SK-N-SH (cell line): Measurements from ENCODE around the gene PTER. TPM values are rescaled to one million over a fixed set of nuclear protein-coding genes. Genes with fewer than 3 reads are reported as not detected.

Experiments
- CTCF ChIA-PET: fragments of 300-600, 350-600 bp; formaldehyde crosslinking; extraction: SDS; loops from one replicate; lab custom pipeline; 2021; lab: Yijun Ruan, JAX
- POLR2A ChIA-PET: fragments of 350-600 bp; sonication (Branson Sonifier 250); formaldehyde crosslinking; extraction: SDS; loops from one replicate; lab custom pipeline; 2020; ENCODE audit warnings: antibody characterized with exemption, inconsistent platforms; lab: Yijun Ruan, JAX
- DNase-seq: peaks from one replicate; pipeline ENCODE4 v3.0.0; 2012
- H2AFZ ChIP-seq: fragments of 200-600 bp; sonication (generic); 2 replicates; pipeline ENCODE4 v1.8.1; 2016; ENCODE audit warnings: antibody characterized with exemption, mild to moderate bottlenecking, low read depth
- H3F3A ChIP-seq: fragments of 200-600 bp; sonication (generic); replicated peaks from 2 replicates; pipeline ENCODE3; 2016; ENCODE audit warnings: antibody characterized with exemption, mild to moderate bottlenecking; ENCODE audit not compliant: insufficient read depth
- H3K27ac ChIP-seq, 2 experiments: fragments of 200-500 bp in 1 of 2; fragments of 200-600 bp in 1 of 2; sonication (Bioruptor generic) in 1 of 2; sonication (generic), shearing (Covaris generic) in 1 of 2; 2 replicates each; pipeline versions ENCODE4 v1.5.1 to v1.6.1; 2014 to 2016; ENCODE audit warnings: low read depth in 2 of 2, inconsistent platforms in 1 of 2, low read length in 1 of 2, mild to moderate bottlenecking in 1 of 2, mixed read lengths in 1 of 2
- H3K27me3 ChIP-seq: fragments of 200-600 bp; sonication (generic), shearing (Covaris generic); 2 replicates; pipeline ENCODE4 v1.6.1; 2016; ENCODE audit warnings: mixed run types; ENCODE audit not compliant: insufficient read depth
- H3K36me3 ChIP-seq, 2 experiments: fragments of 200-500 bp in 1 of 2; fragments of 200-600 bp in 1 of 2; sonication (Bioruptor generic) in 1 of 2; sonication (generic) in 1 of 2; replicated peaks in 1 of 2; 2 replicates each; pipeline versions ENCODE3 to v1.5.1; 2014 to 2016; ENCODE audit warnings: low read length in 1 of 2, mild to moderate bottlenecking in 1 of 2; ENCODE audit not compliant: insufficient read depth in 2 of 2, control insufficient read depth in 1 of 2
- H3K4me1 ChIP-seq, 2 experiments: fragments of 200-500 bp in 1 of 2; fragments of 200-600 bp in 1 of 2; sonication (Bioruptor generic) in 1 of 2; sonication (generic), shearing (Covaris generic) in 1 of 2; 2 replicates each; pipeline versions ENCODE4 v1.5.1 to v1.6.1; 2014 to 2016; ENCODE audit warnings: low read depth in 1 of 2, low read length in 1 of 2, mixed run types in 1 of 2; ENCODE audit not compliant: insufficient read depth in 2 of 2, control insufficient read depth in 1 of 2
- H3K4me2 ChIP-seq: fragments of 200-600 bp; sonication (generic), shearing (Covaris generic); 2 replicates; pipeline ENCODE4 v1.6.1; 2017; ENCODE audit warnings: mixed run types
- H3K4me3 ChIP-seq, 2 experiments: fragments of 200-500 bp in 1 of 2; fragments of 200-600 bp in 1 of 2; sonication (Bioruptor generic) in 1 of 2; sonication (generic), shearing (Covaris generic) in 1 of 2; 2 replicates each; pipeline versions ENCODE4 v1.5.1 to v1.8.1; 2014 to 2016; ENCODE audit warnings: low read depth in 2 of 2, inconsistent platforms in 1 of 2, low read length in 1 of 2, mild to moderate bottlenecking in 1 of 2, mixed read lengths in 1 of 2, moderate library complexity in 1 of 2
- H3K79me2 ChIP-seq: fragments of 200-600 bp; sonication (generic); 2 replicates; pipeline ENCODE4 v1.8.1; 2017; ENCODE audit warnings: mild to moderate bottlenecking; ENCODE audit not compliant: insufficient read depth
- H3K9ac ChIP-seq: fragments of 200-600 bp; sonication (generic); 2 replicates; pipeline ENCODE4 v1.6.1; 2017; ENCODE audit warnings: mixed run types
- H3K9me2 ChIP-seq: fragments of 200-600 bp; sonication (generic); 2 replicates; pipeline ENCODE4 v1.6.1; 2017; ENCODE audit warnings: mixed run types
- H3K9me3 ChIP-seq: fragments of 200-600 bp; sonication (generic); 2 replicates; pipeline ENCODE4 v1.6.1; 2017; ENCODE audit warnings: mixed run types, mild to moderate bottlenecking, moderate library complexity
- H4K20me1 ChIP-seq: fragments of 200-600 bp; sonication (generic); 2 replicates; pipeline ENCODE4 v1.6.1; 2017; ENCODE audit warnings: mild to moderate bottlenecking, mixed run types; ENCODE audit not compliant: insufficient read depth
- ELF1 ChIP-seq: IDR thresholded peaks from 2 replicates; pipeline ENCODE4 v1.4.0; 2012
- EP300 ChIP-seq, 2 experiments: IDR thresholded peaks; 2 replicates each; pipeline versions ENCODE4 v1.4.0 to v1.6.1; 2012; ENCODE audit warnings: borderline replicate concordance in 1 of 2, low read depth in 1 of 2, low read length in 1 of 2
- EZH2phosphoT487 ChIP-seq: fragments of 200-600 bp; sonication (generic); IDR thresholded peaks from 2 replicates; pipeline ENCODE4 v1.6.1; 2017; ENCODE audit warnings: low read depth, mixed run types, mild to moderate bottlenecking, antibody characterized with exemption, moderate library complexity, borderline replicate concordance
- FOXJ3 ChIP-seq: sonication (generic); formaldehyde crosslinking; IDR thresholded peaks from 2 replicates; pipeline ENCODE4 v1.5.1; 2020; ENCODE audit warnings: mild to moderate bottlenecking, missing genetic modification reagents
- GABPA ChIP-seq: IDR thresholded peaks from 2 replicates; pipeline ENCODE4 v1.4.0; 2012; ENCODE audit warnings: low read depth, mild to moderate bottlenecking
- GATA2 ChIP-seq: sonication (generic); formaldehyde crosslinking; IDR thresholded peaks from 2 replicates; pipeline ENCODE4 v1.5.0; 2020; ENCODE audit warnings: mild to moderate bottlenecking, missing genetic modification reagents
- JUND ChIP-seq: IDR thresholded peaks from 2 replicates; pipeline ENCODE4 v1.4.0; 2012
- MAX ChIP-seq: IDR thresholded peaks from 2 replicates; pipeline ENCODE4 v1.4.0; 2012; ENCODE audit warnings: low read depth
- MEF2A ChIP-seq: IDR thresholded peaks from 2 replicates; pipeline ENCODE4 v1.4.0; 2012; ENCODE audit warnings: low read depth, borderline replicate concordance
- MXI1 ChIP-seq: IDR thresholded peaks from 2 replicates; pipeline ENCODE4 v1.6.1; 2012; ENCODE audit warnings: mild to moderate bottlenecking, low read depth, low read length, improper control_type of control experiment
- NRF1 ChIP-seq: IDR thresholded peaks from 2 replicates; pipeline ENCODE4 v1.6.1; 2012; ENCODE audit warnings: low read depth, mild to moderate bottlenecking, low read length
- POLR2AphosphoS5 ChIP-seq: IDR thresholded peaks from 2 replicates; pipeline ENCODE4 v1.6.1; 2012; ENCODE audit warnings: low read depth, low read length
- RAD21 ChIP-seq: IDR thresholded peaks from 2 replicates; pipeline ENCODE4 v1.6.1; 2012; ENCODE audit warnings: mild to moderate bottlenecking, low read length
- REST ChIP-seq: IDR thresholded peaks from 2 replicates; pipeline ENCODE4 v1.6.1; 2012; ENCODE audit warnings: mild to moderate bottlenecking, low read depth, low read length, moderate library complexity
- RFX5 ChIP-seq: IDR thresholded peaks from 2 replicates; pipeline ENCODE4 v1.6.1; 2012; ENCODE audit warnings: mild to moderate bottlenecking, improper control_type of control experiment, low read length
- SMC3 ChIP-seq: IDR thresholded peaks from 2 replicates; pipeline ENCODE4 v1.6.1; 2012; ENCODE audit warnings: low read depth, low read length, improper control_type of control experiment
- TCF12 ChIP-seq: IDR thresholded peaks from 2 replicates; pipeline ENCODE4 v1.4.0; 2012
- YY1 ChIP-seq: IDR thresholded peaks from 2 replicates; pipeline ENCODE4 v1.4.0; 2012; ENCODE audit warnings: low read depth, mild to moderate bottlenecking
- ZBTB33 ChIP-seq: IDR thresholded peaks from 2 replicates; pipeline ENCODE4 v1.4.0; 2012; ENCODE audit warnings: low read depth, borderline replicate concordance
- WGBS: methylation state at CpG from one replicate; pipeline ENCODE4 v1.1.6; 2017; ENCODE audit warnings: low lambda C conversion rate; 5-methylcytosine and 5-hydroxymethylcytosine counted together
- polyA plus RNA-seq, 3 experiments: library from polyadenylated mRNA; depleted of rRNA; stranded (reverse); fragments of >200 nt; gene quantifications; 2 replicates each; pipeline ENCODE4 v1.2.3, GENCODE V29; 2012

Gene PTER
- polyA plus RNA-seq, 1 of the 3 experiments (the other 2 are of a cell fraction) = not detected

- no peaks in the 10 kb centered on the region for H3K9me2 ChIP-seq
- no peak overlapping the region for H3K4me3 ChIP-seq
- no peak for TF ChIP-seq GABPA
- TF ChIP-seq REST = no peak
- TF ChIP-seq RFX5 = no peak
- TF ChIP-seq SMC3 = no peak
- TF ChIP-seq FOXJ3 (CRISPR knock-in tag) = no peak
- TF ChIP-seq ZBTB33 = no peak
- TF ChIP-seq GATA2 (CRISPR knock-in tag) = no peak
- no peak for TF ChIP-seq RAD21
- no peak for TF ChIP-seq EP300 (IDR thresholded peaks at IDR 0.05; ENCODE audit: borderline replicate concordance in 1 of 2, low read depth in 1 of 2, low read length in 1 of 2)
- no peak for TF ChIP-seq NRF1
- no peak for TF ChIP-seq MXI1
- TF ChIP-seq MAX = no peak
- no peak for TF ChIP-seq EZH2phosphoT487
- no peak for TF ChIP-seq TCF12
- TF ChIP-seq POLR2AphosphoS5 = no peak
- no peak for TF ChIP-seq ELF1
- TF ChIP-seq MEF2A = no peak
- no peak for TF ChIP-seq JUND
- no peak for TF ChIP-seq YY1
- TF ChIP-seq, all 33 proteins: peak for 0
- Histone ChIP-seq H3K9ac (no peak overlapping the region), H3K4me1 (no peaks in the 10 kb centered on the region), H3F3A (no peaks in the 10 kb centered on the region), H3K9me3 (no peaks in the 10 kb centered on the region), H3K79me2 (no peaks in the 10 kb centered on the region), H3K36me3 (no peaks in the 10 kb centered on the region), H4K20me1 (no peaks in the 10 kb centered on the region), H3K27ac (no peak overlapping the region), H2AFZ (no peak overlapping the region), H3K27me3 (no peaks in the 10 kb centered on the region), H3K4me2 (no peak overlapping the region)
- 65% methylated on average over 3 of the region's 3 CpGs for WGBS
- ChIA-PET CTCF (no interaction called here), POLR2A (no interaction called here)
- no peak for DNase-seq
Observed at GRCh38 chr10:16425449-16425848, 11.4 kb upstream of the PTER start.
